K562 (cell line): ENCODE results near the gene ADAMTS2. TPM values are rescaled to one million over a fixed set of nuclear protein-coding genes. Genes with fewer than 3 reads are reported as not detected.

Experiments
- ATAC-seq: fragments of 200-7000 bp; cut with Tn5 transposase; 3 replicates; pipeline ENCODE4 v1.9.1; 2020; ENCODE audit warnings: moderate library complexity
- BruUV-seq: library from RNA; stranded (reverse); fragments of 400-500 nt; replicated peaks from 2 replicates; lab custom pipeline; 2021; lab: Mats Ljungman, UMichigan
- CTCF ChIA-PET: fragments of 300-600 bp; formaldehyde crosslinking; extraction: SDS; loops from one replicate; lab custom pipeline; 2021; ENCODE audit warnings: low intra/inter-chr PET ratio; lab: Yijun Ruan, JAX
- POLR2A ChIA-PET: fragments of 300-600, 350-650 bp; sonication (Branson Sonifier 250); formaldehyde crosslinking; extraction: SDS; loops from one replicate; lab custom pipeline; 2021; ENCODE audit warnings: antibody characterized with exemption, inconsistent platforms; lab: Yijun Ruan, JAX
- DNase-seq, 4 experiments: peaks; one replicate each; pipeline versions ENCODE4 v3.0.0 to v3.0.0-alpha.2; 2011 to 2018; ENCODE audit warnings: low spot score in 3 of 4, mixed read lengths in 3 of 4; ENCODE audit errors: extremely low read depth in 1 of 4
- FAIRE-seq: peaks from 2 replicates; lab custom pipeline; 2011; peaks lifted over from hg19 to GRCh38; lab: Jason Lieb, UNC
- H2AFZ ChIP-seq: 2 replicates; pipeline ENCODE4 v1.6.0; 2011; ENCODE audit warnings: low read depth, low read length, control low read depth, inconsistent platforms
- H3K27ac ChIP-seq: fragments of 200-600 bp; 3 replicates; pipeline ENCODE4 v1.8.0; 2011; ENCODE audit warnings: low read depth, mild to moderate bottlenecking, control low read depth, inconsistent platforms, low read length, moderate library complexity, mixed read lengths; ENCODE audit errors: extremely low read depth
- H3K27me3 ChIP-seq, 2 experiments: fragments of 300-600 bp in 1 of 2; 2 replicates in 1 of 2; 3 replicates in 1 of 2; pipeline versions ENCODE4 v1.6.0 to v1.8.0; 2011; ENCODE audit warnings: inconsistent platforms in 2 of 2, low read length in 2 of 2, mild to moderate bottlenecking in 1 of 2, mixed read lengths in 1 of 2, moderate library complexity in 1 of 2; ENCODE audit not compliant: control insufficient read depth in 2 of 2, insufficient read depth in 2 of 2
- H3K36me3 ChIP-seq: fragments of 300-600 bp; 3 replicates; pipeline ENCODE4 v1.8.0; 2011; ENCODE audit warnings: mild to moderate bottlenecking, low read length, inconsistent platforms; ENCODE audit not compliant: control insufficient read depth, insufficient read depth
- H3K4me1 ChIP-seq, 2 experiments: fragments of 200-600 bp in 1 of 2; replicated peaks in 1 of 2; 2 replicates in 1 of 2; 3 replicates in 1 of 2; pipeline versions ENCODE4 v1.5.1 to v1.8.0; 2011; ENCODE audit warnings: inconsistent platforms in 2 of 2, low read length in 2 of 2, mild to moderate bottlenecking in 1 of 2, mixed read lengths in 1 of 2, moderate library complexity in 1 of 2; ENCODE audit not compliant: control insufficient read depth in 2 of 2, insufficient read depth in 2 of 2
- H3K4me2 ChIP-seq: 2 replicates; pipeline ENCODE4 v1.6.1; 2011; ENCODE audit warnings: low read length, control low read depth, inconsistent platforms, mixed read lengths; ENCODE audit not compliant: insufficient read depth
- H3K4me3 ChIP-seq: fragments of 200-600 bp; sonication (generic), shearing (Covaris generic); 2 replicates; pipeline ENCODE4 v1.5.1; 2016; ENCODE audit warnings: control low read depth, inconsistent platforms
- H3K79me2 ChIP-seq: fragments of 200-600 bp; 3 replicates; pipeline ENCODE4 v1.8.0; 2011; ENCODE audit warnings: low read length, inconsistent platforms; ENCODE audit not compliant: control insufficient read depth, insufficient read depth
- H3K9ac ChIP-seq, 2 experiments: 2 replicates each; pipeline versions ENCODE4 v1.6.0 to v1.6.1; 2011; ENCODE audit warnings: low read depth in 2 of 2, low read length in 2 of 2, control low read depth in 1 of 2, inconsistent platforms in 1 of 2, mild to moderate bottlenecking in 1 of 2, mixed read lengths in 1 of 2; ENCODE audit not compliant: insufficient read depth in 1 of 2
- H3K9me1 ChIP-seq: one replicate; pipeline ENCODE4 v1.6.0; 2011; ENCODE audit warnings: inconsistent platforms, mild to moderate bottlenecking, low read length, moderate library complexity; ENCODE audit not compliant: control insufficient read depth, insufficient read depth
- H3K9me3 ChIP-seq: replicated peaks from 2 replicates; pipeline ENCODE4 v1.5.1; 2011; ENCODE audit warnings: low read depth, low read length, inconsistent platforms; ENCODE audit not compliant: control insufficient read depth, insufficient read depth
- H4K20me1 ChIP-seq: replicated peaks from 2 replicates; pipeline ENCODE4 v1.6.1; 2011; ENCODE audit warnings: low read length, inconsistent platforms, mixed read lengths; ENCODE audit not compliant: control insufficient read depth, insufficient read depth
- ASH1L ChIP-seq: fragments of 450-650 bp; IDR thresholded peaks from 2 replicates; pipeline ENCODE4 v1.6.1; 2018; ENCODE audit warnings: borderline replicate concordance, mild to moderate bottlenecking, low read depth; ENCODE audit not compliant: partially characterized antibody
- DPF2 ChIP-seq: fragments of 450-650 bp; IDR thresholded peaks from 2 replicates; pipeline ENCODE4 v1.6.1; 2016
- ETV6 ChIP-seq, 3 experiments: fragments of 150-350 bp in 1 of 3; sonication (generic) in 1 of 3; formaldehyde crosslinking in 1 of 3; IDR thresholded peaks; 2 replicates each; pipeline versions ENCODE4 v1.6.1 to v1.8.0; 2014 to 2022; ENCODE audit warnings: borderline replicate concordance in 2 of 3, low read depth in 2 of 3, antibody characterized with exemption in 1 of 3, low read length in 1 of 3, mild to moderate bottlenecking in 1 of 3, missing genetic modification reagents in 1 of 3
- IRF1 ChIP-seq: sonication (generic); formaldehyde crosslinking; IDR thresholded peaks from 2 replicates; pipeline ENCODE4 v1.8.0; 2022; ENCODE audit warnings: missing genetic modification reagents, mild to moderate bottlenecking, borderline replicate concordance
- NR2F6 ChIP-seq: fragments of 450-650 bp; formaldehyde crosslinking; IDR thresholded peaks from 2 replicates; pipeline ENCODE4 v1.4.0; 2020; ENCODE audit warnings: mild to moderate bottlenecking
- SMARCA4 ChIP-seq: fragments of 450-650 bp; IDR thresholded peaks from 2 replicates; pipeline ENCODE4 v1.6.1; 2016
- SPI1 ChIP-seq: IDR thresholded peaks from 2 replicates; pipeline ENCODE4 v1.6.1; 2011; ENCODE audit warnings: low read depth, low read length, control low read depth, borderline replicate concordance
- SUPT5H ChIP-seq: fragments of 450-650 bp; IDR thresholded peaks from 2 replicates; pipeline ENCODE4 v1.6.1; 2016
- USF1 ChIP-seq: sonication (generic); formaldehyde crosslinking; IDR thresholded peaks from 2 replicates; pipeline ENCODE4 v1.9.0; 2022; ENCODE audit warnings: mild to moderate bottlenecking, missing genetic modification reagents
- ZNF253 ChIP-seq: fragments of 250-450 bp; sonication (Bioruptor Pico); conservative IDR thresholded peaks from 2 replicates; pipeline ENCODE4 v1.6.1; 2021; ENCODE audit warnings: mild to moderate bottlenecking
- ZNF398 ChIP-seq: fragments of 250-450 bp; sonication (Bioruptor Pico); IDR thresholded peaks from 2 replicates; pipeline ENCODE4 v1.8.0; 2021; ENCODE audit warnings: moderate library complexity, mild to moderate bottlenecking, inconsistent platforms
- ZNF695 ChIP-seq: fragments of 450-650 bp; formaldehyde crosslinking; IDR thresholded peaks from 2 replicates; pipeline ENCODE4 v1.4.0; 2020; ENCODE audit warnings: mild to moderate bottlenecking, moderate library complexity
- WGBS: fragments of 100-300 bp; shearing (Covaris generic); methylation state at CpG from one replicate; pipeline ENCODE4 v1.1.6; 2016; ENCODE audit warnings: low coverage, mixed read lengths; ENCODE audit not compliant: insufficient coverage; ENCODE audit errors: missing lambda C conversion rate; 5-methylcytosine and 5-hydroxymethylcytosine counted together
- in situ Hi-C: fragments of 300-500 bp; cut with MboI; formaldehyde crosslinking; loops from 4 replicates; pipeline ENCODE4 v1.15.0; 2018; ENCODE audit warnings: inconsistent platforms, mixed read lengths
- intact Hi-C: fragments of 100-400 bp; cut with micrococcal nuclease; formaldehyde crosslinking; loops from 2 replicates; pipeline ENCODE4 v1.14.2; 2022
- polyA plus RNA-seq, 8 experiments: library from polyadenylated mRNA; depleted of rRNA in 4 of 8; stranded (reverse) in 5 of 8; unstranded in 3 of 8; fragments of >200 nt; fragmentation: Nextera tagmentation in 2 of 8; fragmentation: Illumina TruSeq in 1 of 8; extraction: Ambion mirVana in 2 of 8; extraction: Trizol in 1 of 8; gene quantifications; 2 replicates each; pipeline versions ENCODE4 v1.2.1 to v1.2.3, GENCODE V29; 2011 to 2014; ENCODE audit warnings: inconsistent platforms in 1 of 8, missing spikeins in 1 of 8
- total RNA-seq, 7 experiments: library from RNA; depleted of rRNA in 6 of 7; stranded (reverse); fragments of >200 nt in 6 of 7; fragmentation: Illumina TruSeq in 2 of 7; extraction: Trizol in 2 of 7; gene quantifications; 2 replicates each; pipeline versions ENCODE4 v1.2.1 to v1.2.3, GENCODE V29; 2011 to 2021; ENCODE audit warnings: low replicate concordance in 1 of 7

ADAMTS2 gene
- total and polyA plus RNA-seq, 9 of the 15 experiments (the other 6 are each of a cell fraction or from before 2014, with no cell fraction given): not detected

DNA sequence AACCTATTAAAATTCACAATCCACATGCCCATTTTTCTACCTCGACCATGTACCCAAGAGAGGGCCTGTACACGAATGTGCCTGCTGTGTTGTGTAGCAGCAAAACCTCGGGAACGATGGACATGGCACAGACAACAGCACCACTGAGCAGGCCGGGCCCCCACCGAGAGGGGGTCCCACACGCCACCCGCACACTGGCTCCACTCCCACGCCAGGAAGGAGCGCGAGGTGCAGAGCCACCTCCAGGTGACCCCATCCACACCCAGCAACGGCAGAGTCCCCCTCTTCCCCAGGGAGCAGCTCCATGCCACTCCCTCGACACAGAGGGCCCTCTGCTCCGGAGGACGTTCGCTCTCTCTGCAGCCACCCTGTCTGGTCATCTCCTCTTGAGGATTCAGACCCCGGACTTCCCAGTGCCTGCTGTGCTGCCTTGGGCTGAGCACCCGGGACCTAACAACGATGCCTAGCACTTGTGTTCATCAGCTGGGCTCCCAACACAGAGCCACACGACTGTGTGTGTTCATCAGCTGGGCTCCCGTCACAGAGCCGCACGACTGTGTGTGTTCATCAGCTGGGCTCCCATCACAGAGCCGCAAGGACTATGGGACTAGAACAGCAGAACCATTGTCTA lies 25.3 kb upstream of the ADAMTS2 start:
- ATAC-seq: no peak
- H3K27ac ChIP-seq: no peak overlapping the region
- POLR2A ChIA-PET: no interaction called here
- H3K27me3 ChIP-seq: peaks cover 26 to 93% of the 10 kb centered on the region in 2 experiments; a peak in 4 of 5 replicates
- H3K4me3 ChIP-seq: no peak overlapping the region
- no peak for FAIRE-seq
- no peaks in the 10 kb centered on the region for H3K9me3 ChIP-seq
- no peaks in the 10 kb centered on the region for H3K79me2 ChIP-seq
- CTCF ChIA-PET: no interaction called here
- H3K9ac ChIP-seq: no peak overlapping the region
- under 1% methylated on average over 19 of the region's 24 CpGs for WGBS
- no peaks in the 10 kb centered on the region for H3K36me3 ChIP-seq
- no peak for DNase-seq
- no peak overlapping the region for H3K4me2 ChIP-seq
- peaks cover 3% of the 10 kb centered on the region; the same call in 1 of the 2 replicates for H4K20me1 ChIP-seq
- no peaks in the 10 kb centered on the region for H3K9me1 ChIP-seq
- no TSS peak for BruUV-seq
- no peak for TF ChIP-seq SUPT5H
- TF ChIP-seq, all 486 proteins: peak for 0
- in situ Hi-C loops: no loop called here
- no peaks in the 10 kb centered on the region; a peak in 1 of 5 replicates for H3K4me1 ChIP-seq
- intact Hi-C loops: no loop called here
- no peak overlapping the region for H2AFZ ChIP-seq

- in situ Hi-C loops: no loop called here
- no peak for TF ChIP-seq SPI1
- TF ChIP-seq SMARCA4: no peak
- TF ChIP-seq ZNF695 (CRISPR knock-in tag): no peak
- no peak for TF ChIP-seq ZNF253 (CRISPR knock-in tag)
- TF ChIP-seq USF1: no peak
- no peak for TF ChIP-seq DPF2
- TF ChIP-seq ETV6 (IDR thresholded peaks at IDR 0.05; ENCODE audit: borderline replicate concordance in 1 of 2, low read depth in 2 of 2, low read length in 1 of 2): no peak
- no peak for TF ChIP-seq ETV6 (CRISPR knock-in tag; IDR thresholded peaks at IDR 0.05; ENCODE audit: borderline replicate concordance)
- no peak for TF ChIP-seq IRF1 (CRISPR knock-in tag)
- TF ChIP-seq ZNF398 (CRISPR knock-in tag): no peak
- TF ChIP-seq NR2F6 (CRISPR knock-in tag): no peak
- no peak for TF ChIP-seq ASH1L
These were observed 24.2 kb upstream of the ADAMTS2 start for GRCh38 chr5:179369530-179369884.

More at GRCh38 chr5:179369530-179369884, 24.2 kb upstream of the ADAMTS2 start:
- Histone ChIP-seq H3K27me3 (peaks cover 26 to 84% of the 10 kb centered on the region in 2 experiments; a peak in 4 of 5 replicates), H3K4me2 (no peak overlapping the region), H3K9ac (no peak overlapping the region), H2AFZ (no peak overlapping the region), H3K36me3 (no peaks in the 10 kb centered on the region), H3K9me3 (no peaks in the 10 kb centered on the region), H3K27ac (no peak overlapping the region), H4K20me1 (peaks cover 3% of the 10 kb centered on the region; the same call in 1 of the 2 replicates), H3K4me3 (no peak overlapping the region), H3K4me1 (no peaks in the 10 kb centered on the region; a peak in 1 of 5 replicates), H3K9me1 (no peaks in the 10 kb centered on the region), H3K79me2 (no peaks in the 10 kb centered on the region)
- intact Hi-C loops: no loop called here
- DNase-seq (no peak), ATAC-seq (no peak), FAIRE-seq (no peak)
- WGBS: 0% methylated on average over 6 of the region's 6 CpGs
- ChIA-PET CTCF (no interaction called here), POLR2A (no interaction called here)
- BruUV-seq: no TSS peak
